T-helper 2 cell treated with Interferon-gamma antibody and Interleukin-4, amounts not matched to agents 100 ng/mL and 5 ng/mL, for 36 hours (primary cell): Measurements from ENCODE around the gene PLEKHG5. TPM values are rescaled to one million over a fixed set of nuclear protein-coding genes. Genes with fewer than 3 reads are reported as not detected.

ENCODE experiments used
- total RNA-seq: library from RNA; stranded (reverse); gene quantifications from 2 replicates; pipeline ENCODE4 v1.2.3, GENCODE V29; 2022

Gene PLEKHG5
- total RNA-seq, 1 donor from 2014 or later, result 1.4 TPM

Other genes with a start within 250 kb of the PLEKHG5 start
- not detected in 2 replicates for gene HES3, start 247.5 kb downstream of the PLEKHG5 start, total RNA-seq
- gene GPR153, start 230.6 kb downstream of the PLEKHG5 start, total RNA-seq, result 0.50 and 0.57 TPM in 2 replicates
- gene ACOT7, start 97.9 kb downstream of the PLEKHG5 start, total RNA-seq, result 92.8 and 95.3 TPM in 2 replicates
- 0.89 and 0.93 TPM in 2 replicates for gene HES2, start 71.7 kb downstream of the PLEKHG5 start, total RNA-seq
- gene ESPN, start 66.9 kb downstream of the PLEKHG5 start, total RNA-seq, result 1.1 and 1.8 TPM in 2 replicates
- gene TNFRSF25, start 25.5 kb downstream of the PLEKHG5 start, total RNA-seq, result 95.0 and 104 TPM in 2 replicates
- 54.0 and 58.5 TPM in 2 replicates for gene NOL9, start 62.8 kb upstream of the PLEKHG5 start, total RNA-seq
- not detected in 2 replicates for gene TAS1R1, start 63.6 kb upstream of the PLEKHG5 start, total RNA-seq
- gene ZBTB48, start 88.3 kb upstream of the PLEKHG5 start, total RNA-seq, result 29.8 and 32.9 TPM in 2 replicates
- 20.7 and 22.0 TPM in 2 replicates for gene KLHL21, start 111.2 kb upstream of the PLEKHG5 start, total RNA-seq
- gene PHF13, start 122.1 kb upstream of the PLEKHG5 start, total RNA-seq, result 16.1 and 16.3 TPM in 2 replicates
- 17.1 and 19.4 TPM in 2 replicates for gene THAP3, start 133.2 kb upstream of the PLEKHG5 start, total RNA-seq
- 52.9 and 55.0 TPM in 2 replicates for gene DNAJC11, start 210.1 kb upstream of the PLEKHG5 start, total RNA-seq